Stomach (tissue), 9 donors: ENCODE data around the gene DMXL2. TPM values are rescaled to one million over a fixed set of nuclear protein-coding genes. Genes with fewer than 3 reads are reported as not detected.

Experiments
- DNase-seq, 2 donors: peaks; one replicate each; pipeline versions ENCODE4 v3.0.0 to v3.0.0-alpha.2; 2013 to 2019
- H3K27ac ChIP-seq, 5 donors: fragments of 200-600 bp in 4 of 5; sonication (generic) in 4 of 5; one replicate each; pipeline ENCODE4 v1.5.1; 2013 to 2019; ENCODE audit warnings: mild to moderate bottlenecking in 1 of 5, moderate library complexity in 1 of 5
- H3K27me3 ChIP-seq, 3 donors: fragments of 200-600 bp; sonication (generic); one replicate each; pipeline ENCODE4 v1.5.1; 2017 to 2019; ENCODE audit warnings: mixed run types in 1 of 3
- H3K36me3 ChIP-seq, 4 donors: fragments of 200-600 bp; sonication (generic); 1 replicate in 3 of 4; 2 replicates in 1 of 4; pipeline ENCODE4 v1.5.1; 2016 to 2019
- H3K4me1 ChIP-seq, 4 donors: fragments of 200-600 bp; sonication (generic); one replicate each; pipeline ENCODE4 v1.5.1; 2016 to 2019
- H3K4me3 ChIP-seq, 4 donors: fragments of 200-600 bp; sonication (generic) in 3 of 4; one replicate each; pipeline ENCODE4 v1.5.1; 2016 to 2019; ENCODE audit warnings: mild to moderate bottlenecking in 1 of 4
- H3K9me3 ChIP-seq, 4 donors: fragments of 200-600 bp; sonication (generic); one replicate each; pipeline ENCODE4 v1.5.1; 2016 to 2019
- EP300 ChIP-seq: sonication (generic); formaldehyde crosslinking; IDR thresholded peaks from one replicate; pipeline ENCODE4 v1.6.1; 2017; ENCODE audit warnings: antibody characterized with exemption
- POLR2A ChIP-seq, 4 donors: fragments of 450-650 bp; IDR thresholded peaks; one replicate each; pipeline ENCODE4 v1.6.1; 2016; ENCODE audit warnings: antibody characterized with exemption in 4 of 4, control low read depth in 2 of 4, mild to moderate bottlenecking in 1 of 4, moderate library complexity in 1 of 4
- POLR2AphosphoS5 ChIP-seq, 3 donors: sonication (generic); formaldehyde crosslinking; IDR thresholded peaks; one replicate each; pipeline ENCODE4 v1.6.1; 2016; ENCODE audit warnings: antibody characterized with exemption in 3 of 3
- WGBS, 5 donors: extraction: QIAGEN DNeasy Blood & Tissue Kit in 3 of 5; methylation state at CpG; one replicate each; pipeline versions ENCODE4 v1.1.5 to v1.1.7; 2013 to 2018; 5-methylcytosine and 5-hydroxymethylcytosine counted together
- intact Hi-C: fragments of 100-400 bp; cut with DNase I; formaldehyde crosslinking; loops from one replicate; pipeline ENCODE4 v1.15.1; 2023; ENCODE audit warnings: low total_unique reads
- polyA plus RNA-seq, 3 donors: library from polyadenylated mRNA; stranded (reverse); fragments of 200-250 nt; gene quantifications; one replicate each; pipeline ENCODE4 v1.2.3, GENCODE V29; 2013
- total RNA-seq, 5 donors: library from RNA; depleted of rRNA; stranded (reverse); fragments of >200 nt; gene quantifications; one replicate each; pipeline versions ENCODE4 v1.1.0 to v1.2.3, GENCODE V29; 2014 to 2016
- TF ChIP-seq, protein P1 (sequence below), 7 experiments: fragments of 450-650 bp in 4 of 7; fragments of 200-600 bp in 3 of 7; sonication (generic) in 3 of 7; IDR thresholded peaks; one replicate each; pipeline ENCODE4 v1.5.1; 2016 to 2019; ENCODE audit warnings: antibody characterized with exemption in 7 of 7, control low read depth in 2 of 7, mild to moderate bottlenecking in 1 of 7
- donor health status: healthy with polysubstance abuse.
- donor health status: Bipolar disorder and iron deficiency.
- donor health status: healthy.

The DMXL2 gene
- total and polyA plus RNA-seq, 8 donors = 4.9 to 78.4 (median 28.6) TPM

DNA sequence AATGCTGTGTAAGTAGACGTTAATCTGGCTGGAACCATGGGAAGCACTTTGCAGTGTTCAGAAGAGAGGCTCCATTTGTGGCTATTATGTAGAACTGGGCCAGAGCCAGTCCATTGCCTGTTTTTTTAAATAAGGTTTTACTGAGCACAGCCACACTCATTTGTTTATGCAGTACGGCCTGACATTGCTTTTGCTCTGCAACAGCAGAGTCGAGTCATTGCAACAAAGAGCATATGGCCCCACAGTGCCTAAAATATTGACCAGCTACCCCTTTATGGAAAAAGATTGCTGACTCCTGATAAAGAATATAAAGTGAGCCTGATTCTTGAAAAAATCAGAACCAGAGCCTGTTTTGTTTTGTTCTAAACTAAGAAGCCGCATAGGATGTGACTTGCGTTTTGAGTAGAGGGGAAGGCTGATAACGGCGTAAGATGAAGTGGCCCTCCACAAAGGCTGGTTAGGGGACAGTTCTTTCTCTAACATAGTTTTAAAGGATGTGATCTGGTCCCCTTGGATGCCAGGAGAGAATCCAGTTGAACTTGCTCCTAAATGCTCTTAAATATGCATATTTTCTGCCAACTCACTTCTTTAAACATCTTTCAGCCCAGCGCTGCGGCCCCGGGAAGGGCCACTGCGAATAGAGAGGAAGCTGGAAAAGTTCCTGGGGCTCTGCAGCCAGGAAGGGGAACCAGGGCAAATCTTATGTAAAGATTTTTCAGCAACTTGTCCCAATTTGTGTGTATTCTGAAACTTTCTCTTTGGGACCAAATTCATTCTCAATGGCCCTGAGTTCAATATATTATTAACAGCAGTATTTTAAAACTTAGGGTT, 216.7 kb downstream of the DMXL2 start:
- Histone ChIP-seq H3K4me1 (peaks cover 0 to 9% (median 5%) of the 10 kb centered on the region in 4 donors), H3K4me3 (no peak overlapping the region), H3K9me3 (no peaks in the 10 kb centered on the region), H3K36me3 (no peaks in the 10 kb centered on the region), H3K27ac (peak overlapping the region in 1 of 5 donors; percentile 22), H3K27me3 (peaks cover 0 to 3% (median 0%) of the 10 kb centered on the region in 3 donors)
- TF ChIP-seq EP300 (no peak), POLR2A (IDR thresholded peaks at IDR 0.05) (no peak), POLR2AphosphoS5 (IDR thresholded peaks at IDR 0.05) (no peak)
- TF ChIP-seq, protein P1, sequence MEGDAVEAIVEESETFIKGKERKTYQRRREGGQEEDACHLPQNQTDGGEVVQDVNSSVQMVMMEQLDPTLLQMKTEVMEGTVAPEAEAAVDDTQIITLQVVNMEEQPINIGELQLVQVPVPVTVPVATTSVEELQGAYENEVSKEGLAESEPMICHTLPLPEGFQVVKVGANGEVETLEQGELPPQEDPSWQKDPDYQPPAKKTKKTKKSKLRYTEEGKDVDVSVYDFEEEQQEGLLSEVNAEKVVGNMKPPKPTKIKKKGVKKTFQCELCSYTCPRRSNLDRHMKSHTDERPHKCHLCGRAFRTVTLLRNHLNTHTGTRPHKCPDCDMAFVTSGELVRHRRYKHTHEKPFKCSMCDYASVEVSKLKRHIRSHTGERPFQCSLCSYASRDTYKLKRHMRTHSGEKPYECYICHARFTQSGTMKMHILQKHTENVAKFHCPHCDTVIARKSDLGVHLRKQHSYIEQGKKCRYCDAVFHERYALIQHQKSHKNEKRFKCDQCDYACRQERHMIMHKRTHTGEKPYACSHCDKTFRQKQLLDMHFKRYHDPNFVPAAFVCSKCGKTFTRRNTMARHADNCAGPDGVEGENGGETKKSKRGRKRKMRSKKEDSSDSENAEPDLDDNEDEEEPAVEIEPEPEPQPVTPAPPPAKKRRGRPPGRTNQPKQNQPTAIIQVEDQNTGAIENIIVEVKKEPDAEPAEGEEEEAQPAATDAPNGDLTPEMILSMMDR (IDR thresholded peaks at IDR 0.05) = no peak
- 43 to 68% (median 49%) methylated on average over 11 of the region's 11 CpGs for whole genome bisulfite sequencing, 5 donors
- intact Hi-C loops = no loop called here
- DNase-seq = no peak

DNA sequence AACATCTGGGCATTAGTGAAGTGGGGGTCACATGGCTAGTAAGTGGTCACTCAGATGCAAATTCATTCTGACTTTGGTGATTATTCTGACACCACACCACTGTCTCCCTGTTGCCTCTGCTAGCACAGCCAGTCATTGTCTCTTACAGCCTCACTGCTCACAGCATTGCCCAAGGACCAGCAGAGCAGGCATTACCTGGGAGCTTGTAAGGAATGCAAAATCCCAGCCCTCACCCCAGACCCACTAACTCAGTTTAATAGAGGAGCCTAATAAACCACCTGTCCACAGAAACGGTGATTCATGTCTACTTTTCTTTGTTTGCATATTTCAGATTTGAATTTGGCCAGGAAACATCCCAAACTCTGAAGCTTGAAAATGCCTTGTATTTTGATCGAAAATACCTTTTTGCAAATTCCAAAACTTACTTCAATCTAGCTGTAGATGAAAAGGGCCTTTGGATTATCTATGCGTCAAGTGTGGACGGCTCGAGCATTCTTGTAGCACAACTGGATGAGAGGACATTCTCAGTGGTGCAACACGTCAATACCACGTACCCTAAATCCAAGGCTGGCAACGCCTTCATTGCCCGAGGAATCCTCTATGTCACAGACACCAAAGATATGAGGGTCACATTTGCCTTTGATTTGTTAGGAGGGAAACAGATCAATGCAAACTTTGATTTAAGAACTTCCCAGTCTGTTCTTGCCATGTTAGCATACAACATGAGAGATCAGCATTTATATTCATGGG, 218.4 kb downstream of the DMXL2 start:
- intact Hi-C loops = no loop called here
- TF ChIP-seq, protein P1 (IDR thresholded peaks at IDR 0.05) = no peak
- TF ChIP-seq EP300 (no peak), POLR2AphosphoS5 (IDR thresholded peaks at IDR 0.05) (no peak), POLR2A (IDR thresholded peaks at IDR 0.05) (no peak)
- H3K9me3 ChIP-seq = no peaks in the 10 kb centered on the region
- peaks cover 0 to 3% (median 0%) of the 10 kb centered on the region in 3 donors for H3K27me3 ChIP-seq
- DNase-seq = no peak
- WGBS, 5 donors = 85 to 91% (median 88%) methylated on average over 9 of the region's 9 CpGs
- H3K27ac ChIP-seq = no peak overlapping the region
- peaks cover 0 to 9% (median 5%) of the 10 kb centered on the region in 4 donors for H3K4me1 ChIP-seq
- H3K4me3 ChIP-seq = no peak overlapping the region
- H3K36me3 ChIP-seq = no peaks in the 10 kb centered on the region

DNA sequence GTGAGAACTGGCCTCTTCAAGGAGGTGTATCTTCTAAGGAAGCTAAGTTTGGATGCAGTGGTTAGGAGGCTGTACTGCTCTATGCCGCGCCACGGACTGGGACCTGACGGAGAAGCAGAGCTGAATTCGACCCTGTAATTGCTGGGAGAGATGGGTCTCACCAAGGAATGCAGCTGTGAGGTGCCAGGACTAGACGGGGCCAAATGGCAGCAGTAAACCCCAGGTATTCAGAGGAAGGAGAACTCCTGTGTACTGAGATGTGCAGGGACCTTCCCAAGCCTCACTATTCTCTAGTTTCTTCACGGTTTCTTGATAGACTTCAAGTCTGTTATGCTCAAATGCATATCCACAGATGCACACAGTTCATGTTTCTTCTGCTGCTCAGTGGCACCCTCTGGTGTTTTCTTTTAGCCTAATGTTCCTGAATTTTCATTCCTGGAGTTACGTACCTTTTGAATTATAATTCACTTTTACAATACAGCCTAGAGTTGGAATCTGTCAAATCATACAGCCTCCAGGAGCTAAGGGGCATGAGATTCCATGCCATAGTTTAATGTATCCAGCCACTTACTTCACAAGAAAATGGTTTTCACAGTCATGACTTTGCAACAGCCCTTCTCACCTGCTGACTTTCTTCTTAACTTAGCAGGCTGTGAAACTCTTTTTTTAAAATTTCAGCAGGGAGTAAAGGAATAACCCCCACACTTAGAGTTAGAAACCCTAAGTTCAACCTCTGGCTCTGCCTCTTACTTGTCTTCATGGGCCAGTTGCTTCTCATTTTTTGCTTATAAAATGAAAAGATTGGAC, 219.3 kb downstream of the DMXL2 start:
- intact Hi-C loops = no loop called here
- Histone ChIP-seq H3K9me3 (no peaks in the 10 kb centered on the region), H3K36me3 (no peaks in the 10 kb centered on the region), H3K4me3 (no peak overlapping the region), H3K27me3 (peaks cover 0 to 3% (median 0%) of the 10 kb centered on the region in 3 donors), H3K27ac (no peak overlapping the region), H3K4me1 (peaks cover 0 to 9% (median 5%) of the 10 kb centered on the region in 4 donors)
- no peak for TF ChIP-seq POLR2A (IDR thresholded peaks at IDR 0.05)
- TF ChIP-seq, protein P1 (IDR thresholded peaks at IDR 0.05) = peak in 3 of 7 experiments; percentile 22 to 33 (median 29)
- TF ChIP-seq POLR2AphosphoS5 (IDR thresholded peaks at IDR 0.05) = no peak
- no peak for TF ChIP-seq EP300
- DNase-seq = peak in 1 of 2 donors; percentile 62
- WGBS, 5 donors = 64 to 74% (median 73%) methylated on average over 8 of the region's 8 CpGs
